GM18861 (cell line): ENCODE results near the gene GNAI3.
"Not testable (repeated sequence)": the region's sequence is repeated elsewhere in the genome, so short reads cannot be mapped to it uniquely, and the experiment has no call there.

Experiments used
- ATAC-seq: cut with Tn5 transposase; IDR thresholded peaks from one replicate; pipeline ENCODE4 v1.9.1; 2021; ENCODE audit not compliant: unreplicated experiment

GNAI3 gene

DNA sequence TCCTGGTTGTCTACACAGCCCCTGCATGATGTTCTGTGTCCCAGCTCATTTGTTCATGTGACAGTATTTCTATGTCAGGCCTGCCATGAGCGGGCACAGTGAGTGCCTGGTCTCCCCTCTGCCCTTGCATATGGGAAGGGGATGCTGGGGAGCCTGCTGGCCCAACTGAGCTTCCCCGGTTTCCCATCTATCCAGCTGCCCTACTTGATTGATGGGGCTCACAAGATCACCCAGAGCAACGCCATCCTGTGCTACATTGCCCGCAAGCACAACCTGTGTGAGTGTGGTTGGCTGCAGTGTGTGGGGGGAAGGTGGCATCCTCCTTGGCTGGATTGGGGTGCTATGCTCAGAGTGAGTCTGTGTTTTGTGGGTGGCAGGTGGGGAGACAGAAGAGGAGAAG is 109.0 kb downstream of the GNAI3 start:
- no peak for ATAC-seq

DNA sequence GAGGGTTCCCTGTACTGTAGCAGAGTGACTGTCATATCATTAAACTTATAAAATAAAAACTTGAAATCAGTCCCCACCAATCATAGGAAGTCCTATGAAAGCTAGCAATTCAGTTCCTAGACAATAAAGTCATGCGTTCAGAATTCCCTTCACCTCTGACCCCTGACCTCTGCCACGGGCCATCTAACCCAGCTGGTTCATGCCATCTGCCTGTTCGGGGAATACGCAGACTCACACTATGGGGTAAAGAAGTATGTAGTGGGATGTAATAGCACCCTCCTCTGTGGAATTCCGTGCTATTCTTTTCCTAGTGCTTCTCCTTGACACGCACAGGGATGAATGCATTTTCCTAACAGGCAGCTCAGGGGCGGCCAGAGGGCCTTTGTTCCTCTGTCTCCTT is 109.6 kb downstream of the GNAI3 start:
- no peak for ATAC-seq

DNA sequence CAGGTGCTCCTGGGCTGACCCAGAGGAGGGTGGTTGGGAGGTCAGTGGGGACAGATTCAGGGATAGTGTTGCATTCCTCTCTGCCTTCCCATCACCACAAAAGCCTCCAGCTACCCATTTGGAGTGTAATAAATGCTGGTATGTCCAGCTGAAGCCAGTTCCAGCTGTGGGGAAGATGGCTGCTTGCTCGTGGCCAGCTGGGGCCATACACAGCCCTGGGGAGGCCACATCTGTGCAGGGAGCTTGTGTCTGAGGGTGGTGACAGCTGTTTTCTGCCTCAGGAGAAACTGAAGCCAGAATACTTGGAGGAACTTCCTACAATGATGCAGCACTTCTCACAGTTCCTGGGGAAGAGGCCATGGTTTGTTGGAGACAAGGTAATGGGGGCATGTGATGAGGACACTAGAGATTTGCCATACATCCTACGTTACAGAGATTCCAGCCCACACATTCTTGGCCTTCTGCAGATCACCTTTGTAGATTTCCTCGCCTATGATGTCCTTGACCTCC is 110.2 kb downstream of the GNAI3 start:
- ATAC-seq: no peak

DNA sequence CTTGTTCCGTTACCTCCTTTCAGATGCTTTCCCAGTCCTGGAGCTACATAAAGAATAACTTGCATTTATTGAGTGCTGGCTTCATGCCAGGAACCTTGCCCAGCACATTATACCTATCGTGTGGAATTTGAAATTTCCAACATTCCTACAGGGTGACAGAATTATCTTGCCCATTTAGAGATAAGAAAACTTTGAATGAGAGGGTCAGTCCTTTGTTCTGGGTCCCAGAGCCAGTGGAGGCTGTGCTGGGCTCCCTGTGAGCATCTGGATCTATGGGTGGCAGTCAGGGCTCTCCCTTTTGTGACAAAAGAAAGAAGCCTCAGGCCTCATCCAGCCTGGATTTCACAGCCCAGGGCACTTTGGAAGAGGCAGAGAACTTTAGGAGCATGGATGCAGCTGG is 110.7 kb downstream of the GNAI3 start:
- ATAC-seq: no peak

DNA sequence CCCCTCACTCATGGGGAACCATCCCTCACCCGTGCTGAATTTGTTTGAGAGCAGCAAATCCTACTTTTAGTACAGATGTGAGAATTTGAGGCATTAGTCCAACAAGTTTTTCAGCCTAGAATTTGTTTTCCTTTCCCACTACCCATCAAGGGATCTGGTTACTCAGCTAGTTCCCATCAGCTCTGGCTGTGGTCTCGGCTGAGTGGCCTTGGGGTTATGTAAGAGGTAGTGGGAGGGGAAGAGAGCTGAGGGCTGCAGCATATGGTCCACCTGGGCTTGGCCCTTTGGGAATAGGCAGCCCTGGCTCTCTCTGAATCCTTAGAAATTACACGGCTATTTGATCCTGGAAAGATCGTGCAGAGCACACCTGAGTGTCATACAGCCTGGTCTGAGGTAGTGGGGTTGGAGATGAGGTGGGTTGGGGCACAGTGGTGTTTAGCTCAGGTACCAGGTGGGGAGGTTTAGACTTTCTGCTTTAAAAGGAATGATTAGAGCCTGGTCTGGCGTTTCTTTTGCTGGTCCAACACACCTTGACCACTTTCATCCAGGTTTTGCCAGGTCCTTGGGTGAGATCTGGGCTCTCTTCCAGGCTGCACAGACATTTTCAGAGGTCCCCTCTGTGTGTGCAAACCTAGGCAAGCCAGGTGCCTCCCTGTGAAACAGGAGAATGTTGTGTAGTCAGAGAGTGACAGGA is 111.7 kb downstream of the GNAI3 start:
- ATAC-seq: no peak

DNA sequence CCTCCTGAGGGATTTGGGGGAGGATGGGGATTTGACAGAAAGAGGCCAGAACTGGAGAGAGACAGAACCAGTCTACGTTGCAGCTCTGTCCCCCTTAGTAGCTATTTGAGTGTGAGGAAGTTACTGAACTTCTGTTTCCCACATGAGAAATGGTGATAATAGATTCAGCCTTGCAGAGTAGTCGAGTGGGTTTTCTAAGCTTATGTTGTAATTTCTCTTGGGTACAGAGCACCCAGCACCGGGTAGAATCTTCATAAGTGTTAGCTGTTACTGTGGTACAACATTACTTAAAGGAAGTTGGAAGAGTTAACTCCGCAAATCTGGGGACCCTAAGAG is 112.2 kb downstream of the GNAI3 start:
- not testable (repeated sequence) for ATAC-seq

DNA sequence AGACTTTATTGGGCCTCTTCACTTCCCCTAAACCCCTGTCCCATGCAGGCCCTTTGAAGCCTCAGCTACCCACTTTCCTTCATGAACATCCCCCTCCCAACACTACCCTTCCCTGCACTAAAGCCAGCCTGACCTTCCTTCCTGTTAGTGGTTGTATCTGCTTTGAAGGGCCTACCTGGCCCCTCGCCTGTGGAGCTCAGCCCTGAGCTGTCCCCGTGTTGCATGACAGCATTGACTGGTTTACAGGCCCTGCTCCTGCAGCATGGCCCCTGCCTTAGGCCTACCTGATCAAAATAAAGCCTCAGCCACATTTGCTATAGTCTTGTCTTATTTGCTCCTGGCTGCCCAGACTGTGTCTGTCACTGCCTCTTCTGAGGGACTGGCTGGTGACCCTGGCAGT is 113.0 kb downstream of the GNAI3 start:
- ATAC-seq: no peak

DNA sequence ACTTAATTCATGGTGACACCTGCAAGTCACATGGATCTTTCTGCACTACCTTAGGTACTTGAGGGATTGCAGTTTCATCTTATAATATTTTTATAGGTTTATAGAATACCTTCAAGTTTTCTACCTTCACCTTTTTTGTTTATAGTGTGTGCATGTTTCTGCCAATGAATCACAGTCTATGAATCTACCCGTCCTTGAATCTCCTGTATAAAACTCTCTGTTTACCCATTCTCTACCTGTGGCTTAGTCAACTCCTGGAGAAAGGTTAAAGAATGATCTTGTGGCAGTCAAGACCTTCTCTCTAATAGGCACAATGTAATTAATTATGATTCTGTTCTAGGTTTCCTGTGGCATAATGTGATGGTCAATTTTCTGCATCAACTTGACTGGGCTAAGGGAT is 116.3 kb downstream of the GNAI3 start:
- no peak for ATAC-seq

DNA sequence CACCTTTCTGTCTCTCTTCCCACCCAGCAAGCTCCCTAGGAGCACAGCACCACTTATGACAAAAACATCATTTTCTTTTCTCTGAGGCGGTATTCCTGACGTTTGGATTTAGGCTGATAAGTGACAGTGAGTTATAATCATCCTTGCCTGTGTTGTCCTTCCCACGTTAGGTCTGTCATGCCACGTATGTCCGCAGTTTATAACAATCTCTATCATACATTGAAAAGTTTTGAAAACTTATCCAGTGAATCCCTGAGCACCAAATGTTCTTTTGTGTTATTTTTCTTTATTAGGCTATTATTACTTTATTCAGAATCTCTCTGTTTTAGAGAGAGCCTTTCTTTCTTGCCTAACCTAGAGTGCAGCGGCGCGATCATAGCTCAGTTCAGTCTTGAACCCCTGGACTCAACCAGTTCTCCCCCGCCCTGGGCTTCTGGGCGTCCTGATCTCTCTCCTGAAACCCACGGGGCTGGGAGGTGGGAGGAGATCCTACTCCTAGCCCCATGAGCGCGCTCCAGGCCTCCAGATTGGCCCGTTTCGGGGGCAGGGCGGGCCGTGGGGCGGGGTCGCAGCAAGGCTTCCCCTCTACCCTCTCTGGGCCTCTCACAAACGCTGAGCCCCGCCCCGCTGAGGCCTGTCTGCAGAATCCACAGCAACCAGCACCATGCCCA is 119.2 kb downstream of the GNAI3 start, which contains the start of gene GSTM2:
GSTM2 (plus strand) TSS at position 606 of the 671 bp plus-strand sequence; CDS start at position 665, 59 bp downstream.
- peak; percentile 95 for ATAC-seq
